ENCODE measurements around the gene ZNF326.
"Not testable (repeated sequence)": the region's sequence is repeated elsewhere in the genome, so short reads cannot be mapped to it uniquely, and the experiment has no call there.

The ZNF326 gene

GRCh38 chr1:89972024-89972423 lies 22.9 kb upstream of the ZNF326 start:
- H3K4me1 ChIP-seq (ENCODE audit: control insufficient read depth, insufficient read depth, low read length): peaks cover 5% of the 10 kb centered on the region; the same call in 1 of the 2 replicates
- no peak overlapping the region for H3K9ac ChIP-seq (ENCODE audit: low read length)
- H3K27me3 ChIP-seq (ENCODE audit: control insufficient read depth, insufficient read depth, low read length): no peaks in the 10 kb centered on the region
- no peak overlapping the region for H3K4me3 ChIP-seq (ENCODE audit: low read depth, low read length)
- H3K36me3 ChIP-seq (ENCODE audit: control insufficient read depth, insufficient read depth, low read length): no peaks in the 10 kb centered on the region
- no peaks in the 10 kb centered on the region for H3K9me3 ChIP-seq (ENCODE audit: control insufficient read depth, insufficient read depth, low read depth, low read length)
- H3K27ac ChIP-seq (ENCODE audit: low read depth, low read length): no peak overlapping the region

GRCh38 chr1:89973471-89974127 lies 21.3 kb upstream of the ZNF326 start:
- Histone ChIP-seq H3K9ac (ENCODE audit: low read length) (no peak overlapping the region), H3K27ac (ENCODE audit: low read depth, low read length) (no peak overlapping the region), H3K4me3 (ENCODE audit: low read depth, low read length) (no peak overlapping the region)

GRCh38 chr1:89974256-89974655 lies 20.7 kb upstream of the ZNF326 start:
- H3K27me3 ChIP-seq (ENCODE audit: control insufficient read depth, insufficient read depth, low read length): no peaks in the 10 kb centered on the region
- H3K36me3 ChIP-seq (ENCODE audit: control insufficient read depth, insufficient read depth, low read length): no peaks in the 10 kb centered on the region
- H3K27ac ChIP-seq (ENCODE audit: low read depth, low read length): no peak overlapping the region
- H3K9ac ChIP-seq (ENCODE audit: low read length): no peak overlapping the region
- no peaks in the 10 kb centered on the region for H3K9me3 ChIP-seq (ENCODE audit: control insufficient read depth, insufficient read depth, low read depth, low read length)
- H3K4me3 ChIP-seq (ENCODE audit: low read depth, low read length): no peak overlapping the region
- peaks cover 5% of the 10 kb centered on the region; the same call in 1 of the 2 replicates for H3K4me1 ChIP-seq (ENCODE audit: control insufficient read depth, insufficient read depth, low read length)

More at GRCh38 chr1:89973471-89974127, 21.3 kb upstream of the ZNF326 start:
- H3K36me3 ChIP-seq (ENCODE audit: control insufficient read depth, insufficient read depth, low read length): no peaks in the 10 kb centered on the region
- no peaks in the 10 kb centered on the region for H3K9me3 ChIP-seq (ENCODE audit: control insufficient read depth, insufficient read depth, low read depth, low read length)
- H3K27me3 ChIP-seq (ENCODE audit: control insufficient read depth, insufficient read depth, low read length): no peaks in the 10 kb centered on the region
- peaks cover 5% of the 10 kb centered on the region; the same call in 1 of the 2 replicates for H3K4me1 ChIP-seq (ENCODE audit: control insufficient read depth, insufficient read depth, low read length)

GRCh38 chr1:89974696-89975470 lies 20.0 kb upstream of the ZNF326 start:
- Histone ChIP-seq H3K27me3 (ENCODE audit: control insufficient read depth, insufficient read depth, low read length) (no peaks in the 10 kb centered on the region), H3K27ac (ENCODE audit: low read depth, low read length) (no peak overlapping the region), H3K36me3 (ENCODE audit: control insufficient read depth, insufficient read depth, low read length) (no peaks in the 10 kb centered on the region), H3K9ac (ENCODE audit: low read length) (no peak overlapping the region), H3K4me3 (ENCODE audit: low read depth, low read length) (no peak overlapping the region), H3K9me3 (ENCODE audit: control insufficient read depth, insufficient read depth, low read depth, low read length) (no peaks in the 10 kb centered on the region), H3K4me1 (ENCODE audit: control insufficient read depth, insufficient read depth, low read length) (peaks cover 5% of the 10 kb centered on the region; the same call in 1 of the 2 replicates)

GRCh38 chr1:89975540-89976125 lies 19.3 kb upstream of the ZNF326 start:
- Histone ChIP-seq H3K36me3 (ENCODE audit: control insufficient read depth, insufficient read depth, low read length) (no peaks in the 10 kb centered on the region), H3K4me1 (ENCODE audit: control insufficient read depth, insufficient read depth, low read length) (peaks cover 8% of the 10 kb centered on the region; the same call in 1 of the 2 replicates), H3K27me3 (ENCODE audit: control insufficient read depth, insufficient read depth, low read length) (no peaks in the 10 kb centered on the region), H3K27ac (ENCODE audit: low read depth, low read length) (no peak overlapping the region), H3K4me3 (ENCODE audit: low read depth, low read length) (no peak overlapping the region), H3K9ac (ENCODE audit: low read length) (no peak overlapping the region), H3K9me3 (ENCODE audit: control insufficient read depth, insufficient read depth, low read depth, low read length) (no peaks in the 10 kb centered on the region)

- Histone ChIP-seq H3K9me3 (ENCODE audit: control insufficient read depth, insufficient read depth, low read depth, low read length) (no peaks in the 10 kb centered on the region), H3K27ac (ENCODE audit: low read depth, low read length) (no peak overlapping the region), H3K36me3 (ENCODE audit: control insufficient read depth, insufficient read depth, low read length) (no peaks in the 10 kb centered on the region), H3K9ac (ENCODE audit: low read length) (no peak overlapping the region), H3K27me3 (ENCODE audit: control insufficient read depth, insufficient read depth, low read length) (no peaks in the 10 kb centered on the region), H3K4me3 (ENCODE audit: low read depth, low read length) (no peak overlapping the region), H3K4me1 (ENCODE audit: control insufficient read depth, insufficient read depth, low read length) (peaks cover 4% of the 10 kb centered on the region; the same call in 1 of the 2 replicates)
These were observed 16.2 kb upstream of the ZNF326 start for GRCh38 chr1:89978755-89979154.

- no peak overlapping the region for H3K9ac ChIP-seq (ENCODE audit: low read length)
- H3K27me3 ChIP-seq (ENCODE audit: control insufficient read depth, insufficient read depth, low read length): no peaks in the 10 kb centered on the region
- H3K4me3 ChIP-seq (ENCODE audit: low read depth, low read length): no peak overlapping the region
- H3K36me3 ChIP-seq (ENCODE audit: control insufficient read depth, insufficient read depth, low read length): no peaks in the 10 kb centered on the region
- no peak overlapping the region for H3K27ac ChIP-seq (ENCODE audit: low read depth, low read length)
- H3K9me3 ChIP-seq (ENCODE audit: control insufficient read depth, insufficient read depth, low read depth, low read length): no peaks in the 10 kb centered on the region
- peaks cover 4% of the 10 kb centered on the region; the same call in 1 of the 2 replicates for H3K4me1 ChIP-seq (ENCODE audit: control insufficient read depth, insufficient read depth, low read length)
These were observed 14.3 kb upstream of the ZNF326 start for GRCh38 chr1:89980605-89981004.

GRCh38 chr1:89982846-89983245 lies 12.1 kb upstream of the ZNF326 start:
- not testable (repeated sequence) for H3K27me3 ChIP-seq (ENCODE audit: control insufficient read depth, insufficient read depth, low read length); H3K27ac ChIP-seq (ENCODE audit: low read depth, low read length); H3K4me3 ChIP-seq (ENCODE audit: low read depth, low read length); H3K4me1 ChIP-seq (ENCODE audit: control insufficient read depth, insufficient read depth, low read length); H3K9ac ChIP-seq (ENCODE audit: low read length); H3K36me3 ChIP-seq (ENCODE audit: control insufficient read depth, insufficient read depth, low read length); H3K9me3 ChIP-seq (ENCODE audit: control insufficient read depth, insufficient read depth, low read depth, low read length)

- H3K9ac ChIP-seq (ENCODE audit: low read length); H3K36me3 ChIP-seq (ENCODE audit: control insufficient read depth, insufficient read depth, low read length); H3K27ac ChIP-seq (ENCODE audit: low read depth, low read length); H3K4me1 ChIP-seq (ENCODE audit: control insufficient read depth, insufficient read depth, low read length); H3K9me3 ChIP-seq (ENCODE audit: control insufficient read depth, insufficient read depth, low read depth, low read length); H3K27me3 ChIP-seq (ENCODE audit: control insufficient read depth, insufficient read depth, low read length); H3K4me3 ChIP-seq (ENCODE audit: low read depth, low read length): not testable (repeated sequence)
These were observed 10.3 kb upstream of the ZNF326 start for GRCh38 chr1:89984564-89985116.

- no peaks in the 10 kb centered on the region for H3K36me3 ChIP-seq (ENCODE audit: control insufficient read depth, insufficient read depth, low read length)
- H3K4me3 ChIP-seq (ENCODE audit: low read depth, low read length): no peak overlapping the region
- H3K9me3 ChIP-seq (ENCODE audit: control insufficient read depth, insufficient read depth, low read depth, low read length): no peaks in the 10 kb centered on the region
- H3K27me3 ChIP-seq (ENCODE audit: control insufficient read depth, insufficient read depth, low read length): no peaks in the 10 kb centered on the region
- no peak overlapping the region for H3K27ac ChIP-seq (ENCODE audit: low read depth, low read length)
- H3K9ac ChIP-seq (ENCODE audit: low read length): no peak overlapping the region
- H3K4me1 ChIP-seq (ENCODE audit: control insufficient read depth, insufficient read depth, low read length): peaks cover 15% of the 10 kb centered on the region
These were observed 8.9 kb upstream of the ZNF326 start for GRCh38 chr1:89986020-89986419.
